K562 (cell line): ENCODE data around the gene GPR176. TPM values are rescaled to one million over a fixed set of nuclear protein-coding genes. Genes with fewer than 3 reads are reported as not detected.

Experiments used
- ATAC-seq: fragments of 200-7000 bp; cut with Tn5 transposase; 3 replicates; pipeline ENCODE4 v1.9.1; 2020; ENCODE audit warnings: moderate library complexity
- BruUV-seq: library from RNA; stranded (reverse); fragments of 400-500 nt; replicated peaks from 2 replicates; lab custom pipeline; 2021; lab: Mats Ljungman, UMichigan
- CTCF ChIA-PET: fragments of 300-600 bp; formaldehyde crosslinking; extraction: SDS; loops from one replicate; lab custom pipeline; 2021; ENCODE audit warnings: low intra/inter-chr PET ratio; lab: Yijun Ruan, JAX
- POLR2A ChIA-PET: fragments of 300-600, 350-650 bp; sonication (Branson Sonifier 250); formaldehyde crosslinking; extraction: SDS; loops from one replicate; lab custom pipeline; 2021; ENCODE audit warnings: antibody characterized with exemption, inconsistent platforms; lab: Yijun Ruan, JAX
- DNase-seq, 4 experiments: peaks; one replicate each; pipeline versions ENCODE4 v3.0.0 to v3.0.0-alpha.2; 2011 to 2018; ENCODE audit warnings: low spot score in 3 of 4, mixed read lengths in 3 of 4; ENCODE audit errors: extremely low read depth in 1 of 4
- FAIRE-seq: peaks from 2 replicates; lab custom pipeline; 2011; peaks lifted over from hg19 to GRCh38; lab: Jason Lieb, UNC
- H2AFZ ChIP-seq: 2 replicates; pipeline ENCODE4 v1.6.0; 2011; ENCODE audit warnings: low read depth, low read length, control low read depth, inconsistent platforms
- H3K27ac ChIP-seq: fragments of 200-600 bp; 3 replicates; pipeline ENCODE4 v1.8.0; 2011; ENCODE audit warnings: low read depth, mild to moderate bottlenecking, control low read depth, inconsistent platforms, low read length, moderate library complexity, mixed read lengths; ENCODE audit errors: extremely low read depth
- H3K27me3 ChIP-seq, 2 experiments: fragments of 300-600 bp in 1 of 2; 2 replicates in 1 of 2; 3 replicates in 1 of 2; pipeline versions ENCODE4 v1.6.0 to v1.8.0; 2011; ENCODE audit warnings: inconsistent platforms in 2 of 2, low read length in 2 of 2, mild to moderate bottlenecking in 1 of 2, mixed read lengths in 1 of 2, moderate library complexity in 1 of 2; ENCODE audit not compliant: control insufficient read depth in 2 of 2, insufficient read depth in 2 of 2
- H3K36me3 ChIP-seq: fragments of 300-600 bp; 3 replicates; pipeline ENCODE4 v1.8.0; 2011; ENCODE audit warnings: mild to moderate bottlenecking, low read length, inconsistent platforms; ENCODE audit not compliant: control insufficient read depth, insufficient read depth
- H3K4me1 ChIP-seq, 2 experiments: fragments of 200-600 bp in 1 of 2; replicated peaks in 1 of 2; 2 replicates in 1 of 2; 3 replicates in 1 of 2; pipeline versions ENCODE4 v1.5.1 to v1.8.0; 2011; ENCODE audit warnings: inconsistent platforms in 2 of 2, low read length in 2 of 2, mild to moderate bottlenecking in 1 of 2, mixed read lengths in 1 of 2, moderate library complexity in 1 of 2; ENCODE audit not compliant: control insufficient read depth in 2 of 2, insufficient read depth in 2 of 2
- H3K4me2 ChIP-seq: 2 replicates; pipeline ENCODE4 v1.6.1; 2011; ENCODE audit warnings: low read length, control low read depth, inconsistent platforms, mixed read lengths; ENCODE audit not compliant: insufficient read depth
- H3K4me3 ChIP-seq: fragments of 200-600 bp; sonication (generic), shearing (Covaris generic); 2 replicates; pipeline ENCODE4 v1.5.1; 2016; ENCODE audit warnings: control low read depth, inconsistent platforms
- H3K79me2 ChIP-seq: fragments of 200-600 bp; 3 replicates; pipeline ENCODE4 v1.8.0; 2011; ENCODE audit warnings: low read length, inconsistent platforms; ENCODE audit not compliant: control insufficient read depth, insufficient read depth
- H3K9ac ChIP-seq, 2 experiments: 2 replicates each; pipeline versions ENCODE4 v1.6.0 to v1.6.1; 2011; ENCODE audit warnings: low read depth in 2 of 2, low read length in 2 of 2, control low read depth in 1 of 2, inconsistent platforms in 1 of 2, mild to moderate bottlenecking in 1 of 2, mixed read lengths in 1 of 2; ENCODE audit not compliant: insufficient read depth in 1 of 2
- H3K9me1 ChIP-seq: one replicate; pipeline ENCODE4 v1.6.0; 2011; ENCODE audit warnings: inconsistent platforms, mild to moderate bottlenecking, low read length, moderate library complexity; ENCODE audit not compliant: control insufficient read depth, insufficient read depth
- H3K9me3 ChIP-seq: replicated peaks from 2 replicates; pipeline ENCODE4 v1.5.1; 2011; ENCODE audit warnings: low read depth, low read length, inconsistent platforms; ENCODE audit not compliant: control insufficient read depth, insufficient read depth
- H4K20me1 ChIP-seq: replicated peaks from 2 replicates; pipeline ENCODE4 v1.6.1; 2011; ENCODE audit warnings: low read length, inconsistent platforms, mixed read lengths; ENCODE audit not compliant: control insufficient read depth, insufficient read depth
- GTF2F1 ChIP-seq: IDR thresholded peaks from 2 replicates; pipeline ENCODE4 v1.6.1; 2011; ENCODE audit warnings: low read depth, low read length, improper control_type of control experiment
- HOXB6 ChIP-seq: fragments of 250-450 bp; sonication (Bioruptor Pico); IDR thresholded peaks from 2 replicates; pipeline ENCODE4 v1.5.1; 2022; ENCODE audit warnings: mild to moderate bottlenecking, borderline replicate concordance
- MAFG ChIP-seq: fragments of 450-650 bp; conservative IDR thresholded peaks from 2 replicates; pipeline ENCODE4 v1.6.1; 2016; ENCODE audit warnings: missing genetic modification characterization, missing compliant biosample characterization
- RB1 ChIP-seq: fragments of 450-650 bp; IDR thresholded peaks from 2 replicates; pipeline ENCODE4 v1.6.1; 2017; ENCODE audit warnings: low read depth, mild to moderate bottlenecking
- U2AF1 ChIP-seq: fragments of 200-400 bp; formaldehyde crosslinking; optimal IDR thresholded peaks from 2 replicates; pipeline ENCODE3; 2017; ENCODE audit warnings: mild to moderate bottlenecking, low read depth, low read length, moderate library complexity
- ZNF57 ChIP-seq: fragments of 450-650 bp; formaldehyde crosslinking; IDR thresholded peaks from 2 replicates; pipeline ENCODE4 v1.4.0; 2020; ENCODE audit warnings: mild to moderate bottlenecking, moderate library complexity
- WGBS: fragments of 100-300 bp; shearing (Covaris generic); methylation state at CpG from one replicate; pipeline ENCODE4 v1.1.6; 2016; ENCODE audit warnings: low coverage, mixed read lengths; ENCODE audit not compliant: insufficient coverage; ENCODE audit errors: missing lambda C conversion rate; 5-methylcytosine and 5-hydroxymethylcytosine counted together
- in situ Hi-C: fragments of 300-500 bp; cut with MboI; formaldehyde crosslinking; loops from 4 replicates; pipeline ENCODE4 v1.15.0; 2018; ENCODE audit warnings: inconsistent platforms, mixed read lengths
- intact Hi-C: fragments of 100-400 bp; cut with micrococcal nuclease; formaldehyde crosslinking; loops from 2 replicates; pipeline ENCODE4 v1.14.2; 2022
- polyA plus RNA-seq, 8 experiments: library from polyadenylated mRNA; depleted of rRNA in 4 of 8; stranded (reverse) in 5 of 8; unstranded in 3 of 8; fragments of >200 nt; fragmentation: Nextera tagmentation in 2 of 8; fragmentation: Illumina TruSeq in 1 of 8; extraction: Ambion mirVana in 2 of 8; extraction: Trizol in 1 of 8; gene quantifications; 2 replicates each; pipeline versions ENCODE4 v1.2.1 to v1.2.3, GENCODE V29; 2011 to 2014; ENCODE audit warnings: inconsistent platforms in 1 of 8, missing spikeins in 1 of 8
- total RNA-seq, 7 experiments: library from RNA; depleted of rRNA in 6 of 7; stranded (reverse); fragments of >200 nt in 6 of 7; fragmentation: Illumina TruSeq in 2 of 7; extraction: Trizol in 2 of 7; gene quantifications; 2 replicates each; pipeline versions ENCODE4 v1.2.1 to v1.2.3, GENCODE V29; 2011 to 2021; ENCODE audit warnings: low replicate concordance in 1 of 7
- TF ChIP-seq, protein P1 (sequence below), 3 experiments: IDR thresholded peaks in 2 of 3; conservative IDR thresholded peaks in 1 of 3; 2 replicates each; pipeline ENCODE4 v1.5.1; 2011 to 2012; ENCODE audit warnings: low read length in 3 of 3, mild to moderate bottlenecking in 3 of 3, control low read depth in 2 of 3, improper control_type of control experiment in 1 of 3, inconsistent platforms in 1 of 3, low read depth in 1 of 3, mixed read lengths in 1 of 3, moderate library complexity in 1 of 3; ENCODE audit not compliant: insufficient read depth in 2 of 3
- TF ChIP-seq, protein P2 (sequence below): fragments of 250-450 bp; sonication (Bioruptor Pico); IDR thresholded peaks from 2 replicates; pipeline ENCODE4 v1.8.0; 2022; ENCODE audit warnings: moderate library complexity, mild to moderate bottlenecking, inconsistent platforms
- TF ChIP-seq, protein P3 (sequence below): sonication (generic); formaldehyde crosslinking; IDR thresholded peaks from 2 replicates; pipeline ENCODE4 v1.8.0; 2023; ENCODE audit warnings: mild to moderate bottlenecking, missing genetic modification reagents
- TF ChIP-seq, protein P4 (sequence below): IDR thresholded peaks from 2 replicates; pipeline ENCODE4 v1.6.1; 2014; ENCODE audit warnings: antibody characterized with exemption
- TF ChIP-seq, protein P5 (sequence below): fragments of 450-650 bp; formaldehyde crosslinking; IDR thresholded peaks from 2 replicates; pipeline ENCODE4 v1.4.0; 2022; ENCODE audit warnings: missing genetic modification characterization
- TF ChIP-seq, protein P6 (sequence below): fragments of 250-450 bp; sonication (Bioruptor Pico); IDR thresholded peaks from 2 replicates; pipeline ENCODE4 v1.5.1; 2021; ENCODE audit warnings: mild to moderate bottlenecking

Gene GPR176
- total and polyA plus RNA-seq, 9 of the 15 experiments (the other 6 are each of a cell fraction or from before 2014, with no cell fraction given): 0.03 to 1.2 (median 0.76) TPM

DNA sequence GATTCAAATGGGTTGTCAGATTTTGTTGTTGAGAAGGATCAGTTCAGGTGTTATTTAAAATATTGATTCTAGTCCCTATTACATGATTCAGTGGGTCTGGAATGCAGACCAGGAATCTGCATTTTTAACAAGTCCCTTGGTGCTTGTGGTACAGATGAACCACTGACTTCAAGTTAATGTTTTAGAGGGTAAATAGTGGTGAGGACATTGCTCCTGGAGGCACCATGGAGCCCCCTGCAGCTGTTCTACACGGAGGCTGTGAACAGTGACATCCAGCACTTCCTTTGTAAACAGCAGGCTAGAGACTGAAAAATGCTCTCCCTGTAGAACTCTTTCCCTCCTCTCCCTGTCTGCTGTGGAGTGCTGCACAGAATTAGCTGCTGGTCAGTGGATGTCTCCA lies 132.6 kb downstream of the GPR176 start:
- Histone ChIP-seq H3K27ac (no peak overlapping the region), H3K4me3 (no peak overlapping the region), H3K27me3 (no peaks in the 10 kb centered on the region), H3K36me3 (no peaks in the 10 kb centered on the region), H3K79me2 (peaks cover 13% of the 10 kb centered on the region), H3K9me1 (no peaks in the 10 kb centered on the region), H3K4me2 (no peak overlapping the region), H3K9me3 (no peaks in the 10 kb centered on the region), H2AFZ (no peak overlapping the region), H3K9ac (no peak overlapping the region), H3K4me1 (peaks cover 0 to 6% of the 10 kb centered on the region in 2 experiments; a peak in 3 of 5 replicates), H4K20me1 (no peaks in the 10 kb centered on the region)
- in situ Hi-C loops (loop anchor here (5.0 to 25.0 kb wide), 2 partner anchors 135 to 225 kb away; partner anchors contain the start of gene GPR176), intact Hi-C loops (loop anchor here (5.0 kb wide), 4 partner anchors 140 to 485 kb away; no protein-coding TSS in a partner anchor)
- DNase-seq (no peak), FAIRE-seq (no peak), ATAC-seq (no peak)
- WGBS: 20% methylated on average over 1 of the region's 1 CpG
- ChIA-PET CTCF (interaction anchor here (0.7 to 4.6 kb wide), 2 partner anchors 234 to 487 kb away, joined by 3 to 22 read pairs; no protein-coding TSS in a partner anchor), POLR2A (interaction anchor here (0.7 to 1.4 kb wide), 2 partner anchors 12 to 243 kb away, joined by 3 read pairs; no protein-coding TSS in a partner anchor)
- BruUV-seq: no TSS peak
- TF ChIP-seq GTF2F1 (no peak), ZNF57 (CRISPR knock-in tag) (no peak), U2AF1 (no peak), RB1 (no peak), MAFG (tag) (no peak), HOXB6 (CRISPR knock-in tag) (no peak)
- TF ChIP-seq, protein P1, sequence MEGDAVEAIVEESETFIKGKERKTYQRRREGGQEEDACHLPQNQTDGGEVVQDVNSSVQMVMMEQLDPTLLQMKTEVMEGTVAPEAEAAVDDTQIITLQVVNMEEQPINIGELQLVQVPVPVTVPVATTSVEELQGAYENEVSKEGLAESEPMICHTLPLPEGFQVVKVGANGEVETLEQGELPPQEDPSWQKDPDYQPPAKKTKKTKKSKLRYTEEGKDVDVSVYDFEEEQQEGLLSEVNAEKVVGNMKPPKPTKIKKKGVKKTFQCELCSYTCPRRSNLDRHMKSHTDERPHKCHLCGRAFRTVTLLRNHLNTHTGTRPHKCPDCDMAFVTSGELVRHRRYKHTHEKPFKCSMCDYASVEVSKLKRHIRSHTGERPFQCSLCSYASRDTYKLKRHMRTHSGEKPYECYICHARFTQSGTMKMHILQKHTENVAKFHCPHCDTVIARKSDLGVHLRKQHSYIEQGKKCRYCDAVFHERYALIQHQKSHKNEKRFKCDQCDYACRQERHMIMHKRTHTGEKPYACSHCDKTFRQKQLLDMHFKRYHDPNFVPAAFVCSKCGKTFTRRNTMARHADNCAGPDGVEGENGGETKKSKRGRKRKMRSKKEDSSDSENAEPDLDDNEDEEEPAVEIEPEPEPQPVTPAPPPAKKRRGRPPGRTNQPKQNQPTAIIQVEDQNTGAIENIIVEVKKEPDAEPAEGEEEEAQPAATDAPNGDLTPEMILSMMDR (IDR thresholded peaks at IDR 0.05 in 2 of 3, conservative IDR thresholded peaks at IDR 0.05 in 1 of 3; ENCODE audit: insufficient read depth in 2 of 3, low read depth in 1 of 3, low read length in 3 of 3): no peak
- TF ChIP-seq, protein P2, sequence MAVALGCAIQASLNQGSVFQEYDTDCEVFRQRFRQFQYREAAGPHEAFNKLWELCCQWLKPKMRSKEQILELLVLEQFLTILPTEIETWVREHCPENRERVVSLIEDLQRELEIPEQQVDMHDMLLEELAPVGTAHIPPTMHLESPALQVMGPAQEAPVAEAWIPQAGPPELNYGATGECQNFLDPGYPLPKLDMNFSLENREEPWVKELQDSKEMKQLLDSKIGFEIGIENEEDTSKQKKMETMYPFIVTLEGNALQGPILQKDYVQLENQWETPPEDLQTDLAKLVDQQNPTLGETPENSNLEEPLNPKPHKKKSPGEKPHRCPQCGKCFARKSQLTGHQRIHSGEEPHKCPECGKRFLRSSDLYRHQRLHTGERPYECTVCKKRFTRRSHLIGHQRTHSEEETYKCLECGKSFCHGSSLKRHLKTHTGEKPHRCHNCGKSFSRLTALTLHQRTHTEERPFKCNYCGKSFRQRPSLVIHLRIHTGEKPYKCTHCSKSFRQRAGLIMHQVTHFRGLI (CRISPR knock-in tag): no peak
- TF ChIP-seq, protein P3, sequence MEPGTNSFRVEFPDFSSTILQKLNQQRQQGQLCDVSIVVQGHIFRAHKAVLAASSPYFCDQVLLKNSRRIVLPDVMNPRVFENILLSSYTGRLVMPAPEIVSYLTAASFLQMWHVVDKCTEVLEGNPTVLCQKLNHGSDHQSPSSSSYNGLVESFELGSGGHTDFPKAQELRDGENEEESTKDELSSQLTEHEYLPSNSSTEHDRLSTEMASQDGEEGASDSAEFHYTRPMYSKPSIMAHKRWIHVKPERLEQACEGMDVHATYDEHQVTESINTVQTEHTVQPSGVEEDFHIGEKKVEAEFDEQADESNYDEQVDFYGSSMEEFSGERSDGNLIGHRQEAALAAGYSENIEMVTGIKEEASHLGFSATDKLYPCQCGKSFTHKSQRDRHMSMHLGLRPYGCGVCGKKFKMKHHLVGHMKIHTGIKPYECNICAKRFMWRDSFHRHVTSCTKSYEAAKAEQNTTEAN (CRISPR knock-in tag): no peak
- TF ChIP-seq, protein P4, sequence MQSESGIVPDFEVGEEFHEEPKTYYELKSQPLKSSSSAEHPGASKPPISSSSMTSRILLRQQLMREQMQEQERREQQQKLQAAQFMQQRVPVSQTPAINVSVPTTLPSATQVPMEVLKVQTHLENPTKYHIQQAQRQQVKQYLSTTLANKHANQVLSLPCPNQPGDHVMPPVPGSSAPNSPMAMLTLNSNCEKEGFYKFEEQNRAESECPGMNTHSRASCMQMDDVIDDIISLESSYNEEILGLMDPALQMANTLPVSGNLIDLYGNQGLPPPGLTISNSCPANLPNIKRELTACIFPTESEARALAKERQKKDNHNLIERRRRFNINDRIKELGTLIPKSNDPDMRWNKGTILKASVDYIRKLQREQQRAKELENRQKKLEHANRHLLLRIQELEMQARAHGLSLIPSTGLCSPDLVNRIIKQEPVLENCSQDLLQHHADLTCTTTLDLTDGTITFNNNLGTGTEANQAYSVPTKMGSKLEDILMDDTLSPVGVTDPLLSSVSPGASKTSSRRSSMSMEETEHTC: no peak
- TF ChIP-seq, protein P5, sequence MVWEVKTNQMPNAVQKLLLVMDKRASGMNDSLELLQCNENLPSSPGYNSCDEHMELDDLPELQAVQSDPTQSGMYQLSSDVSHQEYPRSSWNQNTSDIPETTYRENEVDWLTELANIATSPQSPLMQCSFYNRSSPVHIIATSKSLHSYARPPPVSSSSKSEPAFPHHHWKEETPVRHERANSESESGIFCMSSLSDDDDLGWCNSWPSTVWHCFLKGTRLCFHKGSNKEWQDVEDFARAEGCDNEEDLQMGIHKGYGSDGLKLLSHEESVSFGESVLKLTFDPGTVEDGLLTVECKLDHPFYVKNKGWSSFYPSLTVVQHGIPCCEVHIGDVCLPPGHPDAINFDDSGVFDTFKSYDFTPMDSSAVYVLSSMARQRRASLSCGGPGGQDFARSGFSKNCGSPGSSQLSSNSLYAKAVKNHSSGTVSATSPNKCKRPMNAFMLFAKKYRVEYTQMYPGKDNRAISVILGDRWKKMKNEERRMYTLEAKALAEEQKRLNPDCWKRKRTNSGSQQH: no peak
- TF ChIP-seq, protein P6, sequence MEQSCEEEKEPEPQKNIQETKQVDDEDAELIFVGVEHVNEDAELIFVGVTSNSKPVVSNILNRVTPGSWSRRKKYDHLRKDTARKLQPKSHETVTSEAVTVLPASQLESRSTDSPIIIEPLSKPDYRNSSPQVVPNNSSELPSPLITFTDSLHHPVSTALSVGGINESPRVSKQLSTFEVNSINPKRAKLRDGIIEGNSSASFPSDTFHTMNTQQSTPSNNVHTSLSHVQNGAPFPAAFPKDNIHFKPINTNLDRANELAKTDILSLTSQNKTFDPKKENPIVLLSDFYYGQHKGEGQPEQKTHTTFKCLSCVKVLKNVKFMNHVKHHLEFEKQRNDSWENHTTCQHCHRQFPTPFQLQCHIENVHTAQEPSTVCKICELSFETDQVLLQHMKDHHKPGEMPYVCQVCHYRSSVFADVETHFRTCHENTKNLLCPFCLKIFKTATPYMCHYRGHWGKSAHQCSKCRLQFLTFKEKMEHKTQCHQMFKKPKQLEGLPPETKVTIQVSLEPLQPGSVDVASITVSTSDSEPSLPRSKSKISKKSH (CRISPR knock-in tag): no peak
